ENCODE data around the gene MAGI2. TPM values are rescaled to one million over a fixed set of nuclear protein-coding genes. Genes with fewer than 3 reads are reported as not detected.

The MAGI2 gene
- total RNA-seq, 1 donor from 2014 or later = 10.7 TPM

DNA sequence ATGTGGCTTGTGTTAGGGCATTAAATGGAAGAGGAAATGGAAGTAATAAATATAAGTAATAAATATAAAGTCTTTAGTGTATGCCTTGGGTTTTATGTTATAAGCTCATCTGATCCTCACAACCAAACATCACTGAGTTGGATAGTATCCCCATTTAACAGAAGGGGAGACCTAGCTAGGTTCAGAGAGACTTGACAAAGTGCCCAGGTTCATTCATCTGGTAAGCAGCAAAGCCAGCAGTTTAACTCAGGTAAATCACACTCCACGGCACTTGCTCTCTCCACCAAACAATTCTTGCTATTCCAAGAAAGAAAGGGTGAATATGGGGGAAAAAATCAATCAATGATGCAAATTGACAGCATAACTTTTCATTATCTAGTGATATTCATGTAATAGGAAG, 167.3 kb downstream of the MAGI2 start:
- H3K36me3 Mint-ChIP-seq (ENCODE audit: unreplicated experiment) = no peaks in the 10 kb centered on the region
- DNase-seq (ENCODE audit: extremely low spot score, unreplicated experiment) = no peak
- H3K27me3 Mint-ChIP-seq (ENCODE audit: unreplicated experiment) = no peaks in the 10 kb centered on the region
- H3K4me1 Mint-ChIP-seq (ENCODE audit: unreplicated experiment) = peaks cover 34% of the 10 kb centered on the region
- TF ChIP-seq, protein P1, sequence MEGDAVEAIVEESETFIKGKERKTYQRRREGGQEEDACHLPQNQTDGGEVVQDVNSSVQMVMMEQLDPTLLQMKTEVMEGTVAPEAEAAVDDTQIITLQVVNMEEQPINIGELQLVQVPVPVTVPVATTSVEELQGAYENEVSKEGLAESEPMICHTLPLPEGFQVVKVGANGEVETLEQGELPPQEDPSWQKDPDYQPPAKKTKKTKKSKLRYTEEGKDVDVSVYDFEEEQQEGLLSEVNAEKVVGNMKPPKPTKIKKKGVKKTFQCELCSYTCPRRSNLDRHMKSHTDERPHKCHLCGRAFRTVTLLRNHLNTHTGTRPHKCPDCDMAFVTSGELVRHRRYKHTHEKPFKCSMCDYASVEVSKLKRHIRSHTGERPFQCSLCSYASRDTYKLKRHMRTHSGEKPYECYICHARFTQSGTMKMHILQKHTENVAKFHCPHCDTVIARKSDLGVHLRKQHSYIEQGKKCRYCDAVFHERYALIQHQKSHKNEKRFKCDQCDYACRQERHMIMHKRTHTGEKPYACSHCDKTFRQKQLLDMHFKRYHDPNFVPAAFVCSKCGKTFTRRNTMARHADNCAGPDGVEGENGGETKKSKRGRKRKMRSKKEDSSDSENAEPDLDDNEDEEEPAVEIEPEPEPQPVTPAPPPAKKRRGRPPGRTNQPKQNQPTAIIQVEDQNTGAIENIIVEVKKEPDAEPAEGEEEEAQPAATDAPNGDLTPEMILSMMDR (IDR thresholded peaks at IDR 0.05) = no peak
- no peaks in the 10 kb centered on the region for H3K9me3 Mint-ChIP-seq (ENCODE audit: unreplicated experiment)
- H3K4me3 Mint-ChIP-seq (ENCODE audit: unreplicated experiment) = no peak overlapping the region
- H3K27ac Mint-ChIP-seq (ENCODE audit: unreplicated experiment) = no peak overlapping the region

DNA sequence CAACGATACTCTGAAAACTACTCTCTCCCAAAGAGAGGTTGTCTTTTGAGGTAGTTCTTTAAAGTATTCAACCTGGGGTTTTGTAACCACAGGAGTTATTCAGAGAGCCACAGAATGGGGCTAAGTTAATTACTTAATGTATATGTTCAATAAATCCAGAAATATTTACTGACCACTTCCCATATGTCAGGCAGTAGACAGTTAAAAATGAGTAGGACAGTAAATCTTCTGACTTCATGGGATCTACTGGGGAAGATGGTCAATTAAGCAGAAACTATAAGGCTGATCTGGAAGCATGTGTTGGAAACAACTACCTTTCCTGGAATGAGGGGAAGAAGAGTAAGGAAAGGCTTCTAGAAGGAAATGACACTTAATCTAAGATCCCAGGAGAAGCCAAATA, 167.7 kb downstream of the MAGI2 start:
- Mint-ChIP-seq H3K27ac (ENCODE audit: unreplicated experiment) (no peak overlapping the region), H3K36me3 (ENCODE audit: unreplicated experiment) (no peaks in the 10 kb centered on the region), H3K9me3 (ENCODE audit: unreplicated experiment) (no peaks in the 10 kb centered on the region), H3K27me3 (ENCODE audit: unreplicated experiment) (no peaks in the 10 kb centered on the region), H3K4me3 (ENCODE audit: unreplicated experiment) (no peak overlapping the region), H3K4me1 (ENCODE audit: unreplicated experiment) (peaks cover 35% of the 10 kb centered on the region)
- no peak for DNase-seq (ENCODE audit: extremely low spot score, unreplicated experiment)
- TF ChIP-seq, protein P1 (IDR thresholded peaks at IDR 0.05) = no peak

DNA sequence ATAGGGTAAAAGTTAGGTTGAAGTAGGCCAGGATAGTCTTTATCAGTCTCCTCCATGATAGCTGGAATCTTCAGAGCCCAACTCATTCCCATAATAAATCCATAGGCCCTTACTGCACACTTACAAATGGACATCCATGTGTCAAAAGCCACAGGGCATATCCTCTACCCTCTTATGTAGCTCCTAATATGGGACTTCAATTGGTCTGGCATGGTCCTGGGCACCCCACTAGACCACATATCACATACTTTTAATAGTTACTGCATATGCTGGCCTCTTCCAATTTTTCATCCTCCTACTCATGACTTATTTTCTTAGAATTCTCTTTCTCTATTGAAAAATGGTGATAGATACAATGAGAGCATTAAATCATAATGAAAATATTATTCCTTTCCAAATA, 169.3 kb downstream of the MAGI2 start:
- no peak overlapping the region for H3K4me3 Mint-ChIP-seq (ENCODE audit: unreplicated experiment)
- no peaks in the 10 kb centered on the region for H3K27me3 Mint-ChIP-seq (ENCODE audit: unreplicated experiment)
- H3K36me3 Mint-ChIP-seq (ENCODE audit: unreplicated experiment) = no peaks in the 10 kb centered on the region
- TF ChIP-seq, protein P1 (IDR thresholded peaks at IDR 0.05) = no peak
- no peak overlapping the region for H3K27ac Mint-ChIP-seq (ENCODE audit: unreplicated experiment)
- H3K9me3 Mint-ChIP-seq (ENCODE audit: unreplicated experiment) = no peaks in the 10 kb centered on the region
- peaks cover 40% of the 10 kb centered on the region for H3K4me1 Mint-ChIP-seq (ENCODE audit: unreplicated experiment)
- DNase-seq (ENCODE audit: extremely low spot score, unreplicated experiment) = no peak

DNA sequence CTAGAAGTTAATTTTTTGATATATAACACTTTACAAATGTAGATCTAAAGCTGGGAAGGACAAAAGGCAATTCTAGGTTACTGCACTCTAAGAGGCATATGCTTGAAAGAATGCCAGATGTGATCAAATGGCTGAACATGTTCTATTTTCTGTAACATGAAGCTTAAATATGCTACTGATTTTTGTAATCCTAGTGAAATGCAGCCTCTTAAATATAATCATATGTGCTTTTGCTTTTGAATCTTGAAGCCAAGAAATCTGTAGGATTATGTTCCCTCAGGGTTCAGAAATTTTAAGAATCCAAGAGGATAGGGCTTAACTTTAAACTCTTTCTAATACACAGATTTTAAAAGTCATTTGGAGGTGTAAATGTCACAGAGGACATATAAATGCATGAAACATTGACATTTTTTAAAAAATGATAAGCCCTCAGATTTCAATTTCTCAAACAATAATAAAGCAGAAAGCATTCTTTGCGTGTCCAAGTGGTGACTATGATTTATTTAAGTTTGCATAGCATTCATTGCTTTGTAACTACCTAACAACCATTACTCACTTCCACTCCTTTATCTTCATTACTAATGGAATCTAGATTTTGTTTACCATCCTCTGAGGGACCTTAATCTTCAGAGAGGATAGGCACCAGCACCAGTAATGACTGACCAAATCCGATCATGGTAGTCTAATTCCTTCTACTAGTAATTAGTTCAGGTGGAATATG, 170.4 kb downstream of the MAGI2 start:
- Mint-ChIP-seq H3K36me3 (ENCODE audit: unreplicated experiment) (no peaks in the 10 kb centered on the region), H3K27ac (ENCODE audit: unreplicated experiment) (peak overlapping the region; percentile 89), H3K4me1 (ENCODE audit: unreplicated experiment) (peaks cover 40% of the 10 kb centered on the region)

DNA sequence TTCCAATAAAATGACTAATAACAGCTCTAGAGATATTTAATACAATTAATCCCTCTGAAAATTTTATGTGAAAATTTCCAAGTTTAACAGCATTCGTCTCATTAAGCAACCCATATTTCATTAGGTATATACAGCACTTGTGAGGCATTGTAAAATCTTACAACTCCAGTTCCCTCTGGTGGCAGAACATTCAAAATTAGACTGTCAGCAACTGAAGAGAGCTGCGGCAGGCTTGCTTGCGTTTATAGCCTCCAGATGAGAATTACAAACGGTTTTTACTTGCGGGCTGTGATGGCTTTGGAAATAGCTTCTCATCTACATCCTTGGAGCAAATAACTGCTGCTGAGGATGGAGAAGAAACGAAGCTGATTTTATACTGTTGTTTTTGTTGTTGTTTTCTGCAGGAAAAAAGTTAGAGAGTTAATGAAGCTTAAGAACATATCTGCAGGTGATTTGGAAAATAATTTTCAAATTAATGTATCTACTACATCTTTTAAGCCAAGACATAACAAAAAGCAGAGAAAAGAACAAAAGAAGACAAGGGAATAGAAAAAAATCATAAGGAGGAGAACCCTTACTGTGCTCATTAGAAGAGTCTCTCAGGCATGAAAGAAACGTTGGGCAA, 171.3 kb downstream of the MAGI2 start:
- no peak for DNase-seq (ENCODE audit: extremely low spot score, unreplicated experiment)
- H3K4me1 Mint-ChIP-seq (ENCODE audit: unreplicated experiment) = peaks cover 40% of the 10 kb centered on the region
- H3K36me3 Mint-ChIP-seq (ENCODE audit: unreplicated experiment) = no peaks in the 10 kb centered on the region
- peak overlapping the region; percentile 89 for H3K27ac Mint-ChIP-seq (ENCODE audit: unreplicated experiment)
- TF ChIP-seq, protein P1 (IDR thresholded peaks at IDR 0.05) = peak; percentile 69
- H3K9me3 Mint-ChIP-seq (ENCODE audit: unreplicated experiment) = no peaks in the 10 kb centered on the region
- H3K4me3 Mint-ChIP-seq (ENCODE audit: unreplicated experiment) = peak overlapping the region; percentile 53
- H3K27me3 Mint-ChIP-seq (ENCODE audit: unreplicated experiment) = no peaks in the 10 kb centered on the region

More for the DNA sequence above, 170.4 kb downstream of the MAGI2 start:
- no peak overlapping the region for H3K4me3 Mint-ChIP-seq (ENCODE audit: unreplicated experiment)
- no peaks in the 10 kb centered on the region for H3K9me3 Mint-ChIP-seq (ENCODE audit: unreplicated experiment)
- H3K27me3 Mint-ChIP-seq (ENCODE audit: unreplicated experiment) = no peaks in the 10 kb centered on the region
- no peak for DNase-seq (ENCODE audit: extremely low spot score, unreplicated experiment)
- TF ChIP-seq, protein P1 (IDR thresholded peaks at IDR 0.05) = no peak

All from osteocyte (in vitro differentiated cells).